GM13977 (cell line): ENCODE measurements around the gene XKR7.

Source experiments
- DNase-seq: peaks from one replicate; pipeline ENCODE4 v3.0.0; 2012; ENCODE audit warnings: low spot score
- in situ Hi-C: fragments of 300-500 bp; cut with MboI; formaldehyde crosslinking; loops from one replicate; pipeline ENCODE4 v1.12.0; 2022; ENCODE audit warnings: low sequenced_read_pairs, low pct_unique_long_range_greater_than_20kb, mixed read lengths, inconsistent platforms; ENCODE audit not compliant: unreplicated experiment
- TF ChIP-seq, protein P1 (sequence below): IDR thresholded peaks from 2 replicates; pipeline ENCODE4 v1.5.1; 2012; ENCODE audit warnings: mild to moderate bottlenecking, control low read depth; ENCODE audit not compliant: insufficient read depth; ENCODE audit errors: extremely low read depth, missing control alignments

XKR7 gene

DNA sequence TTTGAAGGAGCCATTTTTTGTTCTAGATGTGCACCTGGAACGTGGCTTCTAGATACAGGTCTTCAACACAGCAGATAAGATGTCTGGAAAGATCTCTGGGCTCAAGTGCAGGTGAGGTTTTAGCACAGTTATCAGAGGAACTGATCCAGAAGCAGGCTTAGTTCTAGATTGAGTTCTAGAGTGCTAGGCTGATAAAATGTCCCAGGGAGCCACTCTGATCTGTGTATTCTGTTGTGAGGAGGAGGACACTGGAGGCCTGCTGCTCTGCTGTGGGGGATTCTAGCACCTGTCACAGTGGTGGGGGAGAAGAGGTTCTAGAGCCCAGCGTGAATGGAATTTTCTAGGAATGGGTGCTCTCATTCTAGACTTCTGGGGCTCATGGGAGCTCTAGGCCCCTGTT lies 30.3 kb downstream of the XKR7 start:
- in situ Hi-C loops, result no loop called here
- TF ChIP-seq, protein P1, sequence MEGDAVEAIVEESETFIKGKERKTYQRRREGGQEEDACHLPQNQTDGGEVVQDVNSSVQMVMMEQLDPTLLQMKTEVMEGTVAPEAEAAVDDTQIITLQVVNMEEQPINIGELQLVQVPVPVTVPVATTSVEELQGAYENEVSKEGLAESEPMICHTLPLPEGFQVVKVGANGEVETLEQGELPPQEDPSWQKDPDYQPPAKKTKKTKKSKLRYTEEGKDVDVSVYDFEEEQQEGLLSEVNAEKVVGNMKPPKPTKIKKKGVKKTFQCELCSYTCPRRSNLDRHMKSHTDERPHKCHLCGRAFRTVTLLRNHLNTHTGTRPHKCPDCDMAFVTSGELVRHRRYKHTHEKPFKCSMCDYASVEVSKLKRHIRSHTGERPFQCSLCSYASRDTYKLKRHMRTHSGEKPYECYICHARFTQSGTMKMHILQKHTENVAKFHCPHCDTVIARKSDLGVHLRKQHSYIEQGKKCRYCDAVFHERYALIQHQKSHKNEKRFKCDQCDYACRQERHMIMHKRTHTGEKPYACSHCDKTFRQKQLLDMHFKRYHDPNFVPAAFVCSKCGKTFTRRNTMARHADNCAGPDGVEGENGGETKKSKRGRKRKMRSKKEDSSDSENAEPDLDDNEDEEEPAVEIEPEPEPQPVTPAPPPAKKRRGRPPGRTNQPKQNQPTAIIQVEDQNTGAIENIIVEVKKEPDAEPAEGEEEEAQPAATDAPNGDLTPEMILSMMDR, result no peak
- no peak for DNase-seq

DNA sequence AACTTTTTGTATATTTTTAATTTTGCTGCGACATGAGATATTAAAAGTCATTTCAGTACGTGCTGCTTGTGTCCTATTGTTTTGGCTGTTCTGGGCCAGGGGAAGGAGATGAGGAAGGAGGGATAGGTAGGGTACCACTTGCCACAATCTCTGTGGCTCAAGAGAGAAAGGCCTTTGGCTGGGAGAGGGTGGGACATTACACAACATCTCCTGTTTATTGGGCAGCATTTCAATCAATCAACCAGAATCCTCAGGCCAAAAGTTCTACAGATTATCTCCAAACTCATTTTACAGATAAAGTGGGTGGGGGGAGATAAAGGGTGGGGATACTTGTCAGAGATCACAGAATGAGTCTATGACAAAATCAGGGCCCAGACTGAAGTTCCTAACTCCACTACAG lies 35.4 kb downstream of the XKR7 start:
- in situ Hi-C loops, result no loop called here
- TF ChIP-seq, protein P1, result no peak
- no peak for DNase-seq

DNA sequence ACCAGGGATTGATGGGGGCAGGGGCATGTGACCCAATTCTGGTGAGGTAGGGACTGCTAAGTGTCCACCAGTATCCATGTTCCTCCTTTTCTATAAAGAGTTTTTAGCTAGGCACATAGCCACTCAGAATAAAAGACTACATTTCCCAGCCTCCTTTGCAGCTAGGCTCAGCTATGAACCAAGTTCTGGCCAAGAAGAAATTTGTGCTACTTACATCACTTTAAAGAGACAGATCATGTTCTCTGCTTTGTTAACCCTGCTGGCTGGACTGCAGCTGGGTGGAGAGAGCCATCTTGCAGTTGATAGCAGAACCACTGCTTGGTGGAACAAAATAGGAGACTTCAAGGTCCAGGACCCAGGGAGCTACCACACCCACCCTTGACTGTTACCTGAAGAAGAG lies 37.0 kb downstream of the XKR7 start:
- in situ Hi-C loops, result no loop called here
- TF ChIP-seq, protein P1, result no peak
- DNase-seq, result no peak

DNA sequence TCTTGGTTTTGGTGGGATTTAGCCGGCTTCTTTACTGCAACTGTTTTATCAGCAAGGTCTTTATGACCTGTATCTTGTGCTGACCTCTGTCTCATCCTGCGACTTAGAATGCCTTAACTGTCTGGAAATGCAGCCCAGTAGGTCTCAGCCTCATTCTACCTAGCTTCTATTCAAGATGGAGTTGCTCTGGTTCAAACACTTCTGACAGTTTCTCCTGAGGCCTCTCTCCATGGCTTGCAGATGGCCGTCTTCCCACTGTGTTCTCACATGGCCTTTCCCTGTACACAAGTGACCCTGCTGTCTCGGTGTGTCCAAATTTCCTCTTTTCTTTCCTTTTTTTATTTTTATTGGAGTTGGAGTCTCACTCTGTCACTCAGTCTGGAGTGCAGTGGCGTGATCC lies 38.1 kb downstream of the XKR7 start:
- in situ Hi-C loops, result no loop called here
- no peak for DNase-seq
- TF ChIP-seq, protein P1, result no peak

DNA sequence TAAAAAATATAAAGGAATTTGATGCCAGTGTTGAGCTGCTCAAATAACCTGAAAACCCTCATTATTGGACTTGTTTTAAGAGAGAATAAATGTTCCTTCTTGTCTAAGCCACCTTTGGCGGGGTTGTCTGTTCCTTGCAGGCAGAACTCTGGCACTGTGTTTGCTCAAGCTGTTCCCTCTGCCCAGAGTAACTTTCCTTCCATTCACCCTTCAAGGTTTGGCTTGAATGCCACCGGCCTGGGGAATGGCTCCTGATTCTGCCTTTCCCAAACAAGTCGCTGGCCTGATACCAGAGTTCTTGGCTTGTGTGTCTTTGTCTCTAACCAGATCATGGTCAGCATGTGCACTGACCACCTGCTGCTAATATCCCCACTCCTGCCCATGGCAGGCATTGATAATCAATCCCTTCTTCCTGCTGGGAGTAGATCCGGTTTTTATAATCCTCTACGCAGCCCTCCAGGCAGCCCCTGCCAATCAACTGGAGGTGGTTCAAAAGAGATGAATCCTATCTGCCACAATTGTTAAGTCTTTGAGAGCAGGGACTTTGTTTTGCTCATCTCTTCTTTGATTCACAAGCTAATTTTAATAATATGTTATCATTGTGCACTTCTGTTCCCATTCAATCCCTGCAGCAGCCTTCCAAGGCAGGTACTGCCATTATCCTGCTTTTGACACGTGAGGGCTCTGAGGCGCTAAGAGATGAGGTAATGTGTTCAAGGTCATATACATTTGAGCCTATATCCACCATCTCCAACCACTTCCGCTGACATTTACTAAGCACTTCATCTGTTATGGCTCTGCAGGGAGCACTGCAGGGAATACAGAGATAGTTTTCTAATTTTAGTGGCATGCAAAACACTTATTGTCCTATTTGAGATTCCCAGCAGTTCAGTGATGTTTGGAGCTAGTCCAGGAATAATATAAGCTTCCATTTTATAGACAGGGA lies 39.2 kb downstream of the XKR7 start:
- no peak for DNase-seq
- in situ Hi-C loops, result no loop called here
- TF ChIP-seq, protein P1, result no peak

DNA sequence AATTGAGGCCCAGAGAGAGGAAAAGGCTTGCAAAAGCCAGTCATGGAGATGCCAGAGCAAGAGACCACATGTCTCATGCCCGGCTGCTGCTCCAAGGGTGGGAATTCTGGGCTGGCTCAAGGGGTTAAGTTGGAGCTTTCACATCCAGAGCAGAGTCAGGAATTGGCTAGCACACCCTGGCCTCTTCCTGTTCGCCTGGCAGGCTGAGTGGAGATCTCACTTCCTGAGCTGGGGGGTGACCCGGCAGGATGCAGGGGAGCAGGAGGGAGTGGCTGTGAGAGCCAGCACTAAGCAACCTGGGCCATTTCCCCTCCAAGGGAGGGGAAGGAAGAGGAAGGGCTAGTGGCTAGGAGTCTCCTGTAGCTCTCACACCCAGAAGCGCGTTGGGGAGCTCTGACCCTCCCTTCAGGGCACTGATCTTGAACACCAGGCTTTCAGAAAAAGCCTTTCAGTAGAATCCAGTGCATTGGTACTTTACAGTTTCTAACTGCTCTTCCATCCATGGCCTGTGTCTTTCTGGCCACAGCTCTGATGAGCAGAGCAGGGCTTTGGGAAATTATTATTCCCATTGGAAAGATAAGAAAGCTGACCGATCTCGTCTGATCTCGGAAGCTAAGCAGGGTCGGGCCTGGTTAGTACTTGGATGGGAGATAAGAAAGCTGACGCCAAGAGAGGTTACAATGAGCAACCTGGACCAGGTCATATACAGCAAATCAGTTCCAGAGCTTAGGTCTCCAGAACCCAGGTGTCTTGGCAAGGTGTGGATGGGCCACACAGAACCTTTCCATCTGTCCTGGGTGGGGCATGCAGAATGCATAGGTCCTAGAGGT lies 40.1 kb downstream of the XKR7 start:
- TF ChIP-seq, protein P1, result no peak
- DNase-seq, result no peak
- in situ Hi-C loops, result no loop called here
